Measurements from ENCODE around the gene TEX261. TPM values are rescaled to one million over a fixed set of nuclear protein-coding genes. Genes with fewer than 3 reads are reported as not detected.

TEX261 gene
- polyA plus RNA-seq, 1 donor, result 40.2 TPM

Other genes with a start within 250 kb of the TEX261 start
- 3.0 TPM for gene ADD2, start 226.7 kb downstream of the TEX261 start, polyA plus RNA-seq (ENCODE audit: insufficient read length)
- not detected for gene FIGLA, start 204.2 kb downstream of the TEX261 start, polyA plus RNA-seq (ENCODE audit: insufficient read length)
- 0.36 TPM for gene CLEC4F, start 174.3 kb downstream of the TEX261 start, polyA plus RNA-seq (ENCODE audit: insufficient read length)
- gene CD207, start 159.1 kb downstream of the TEX261 start, polyA plus RNA-seq (ENCODE audit: insufficient read length), result 0.27 TPM
- 5.2 TPM for gene VAX2, start 94.3 kb downstream of the TEX261 start, polyA plus RNA-seq (ENCODE audit: insufficient read length)
- gene ATP6V1B1, start 59.0 kb downstream of the TEX261 start, polyA plus RNA-seq (ENCODE audit: insufficient read length), result 1.3 TPM
- gene ANKRD53, start 16.2 kb downstream of the TEX261 start, polyA plus RNA-seq (ENCODE audit: insufficient read length), result 1.5 TPM
- gene NAGK, start 73.8 kb upstream of the TEX261 start, polyA plus RNA-seq (ENCODE audit: insufficient read length), result 81.5 TPM
- 22.1 TPM for gene MCEE, start 135.4 kb upstream of the TEX261 start, polyA plus RNA-seq (ENCODE audit: insufficient read length)
- gene MPHOSPH10, start 135.8 kb upstream of the TEX261 start, polyA plus RNA-seq (ENCODE audit: insufficient read length), result 27.3 TPM
- 3.5 TPM for gene PAIP2B, start 232.2 kb upstream of the TEX261 start, polyA plus RNA-seq (ENCODE audit: insufficient read length)